ENCODE measurements around the gene TSPYL4. TPM values are rescaled to one million over a fixed set of nuclear protein-coding genes. Genes with fewer than 3 reads are reported as not detected.

The TSPYL4 gene
- total RNA-seq, 1 experiment from 2014 or later: 15.3 TPM

DNA sequence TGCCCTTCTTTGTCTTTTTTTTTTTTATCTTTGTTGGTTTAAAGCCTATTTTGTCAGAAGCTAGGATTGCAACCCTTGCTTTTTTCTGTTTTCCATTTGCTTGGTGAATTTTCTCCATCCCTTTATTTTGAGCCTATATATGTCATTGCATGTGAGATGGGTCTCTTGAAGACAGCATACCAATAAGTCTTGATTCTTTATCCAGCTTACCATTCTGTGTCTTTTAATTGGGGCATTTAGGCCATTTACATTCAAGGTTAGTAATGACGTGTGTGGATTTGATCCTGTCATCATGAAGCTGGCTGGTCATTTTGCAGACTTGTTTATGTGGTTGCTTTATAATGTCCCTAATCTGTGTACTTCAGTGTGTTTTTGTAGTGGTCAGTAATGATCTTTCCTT lies 9.5 kb upstream of the TSPYL4 start:
- Mint-ChIP-seq H3K27ac (no peak overlapping the region), H3K9me3 (peaks cover 22% of the 10 kb centered on the region), H3K36me3 (peaks cover 23% of the 10 kb centered on the region), H3K4me3 (no peak overlapping the region), H3K4me1 (no peaks in the 10 kb centered on the region), H3K27me3 (ENCODE audit: low read depth) (peaks cover 5% of the 10 kb centered on the region; the same call in 1 of the 2 replicates)
- ChIA-PET POLR2A (no interaction called here), CTCF (interaction anchor here (0.8 kb wide), 1 partner anchor 16 kb away, joined by 3 read pairs; no protein-coding TSS in a partner anchor)
- no peak for DNase-seq (ENCODE audit: low spot score)
- no peak for ATAC-seq
- TF ChIP-seq NFATC4 (CRISPR knock-in tag; IDR thresholded peaks at IDR 0.05) (no peak), ATF1 (CRISPR knock-in tag; IDR thresholded peaks at IDR 0.05) (no peak), FOXP1 (CRISPR knock-in tag; IDR thresholded peaks at IDR 0.05; ENCODE audit: borderline replicate concordance) (no peak), CBFB (CRISPR knock-in tag; IDR thresholded peaks at IDR 0.05; ENCODE audit: low read depth) (no peak), TCF7 (CRISPR knock-in tag; IDR thresholded peaks at IDR 0.05; ENCODE audit: low read depth) (no peak), ETV6 (CRISPR knock-in tag; IDR thresholded peaks at IDR 0.05) (no peak), SOX15 (CRISPR knock-in tag; IDR thresholded peaks at IDR 0.05) (no peak), OVOL2 (CRISPR knock-in tag; IDR thresholded peaks at IDR 0.05; ENCODE audit: borderline replicate concordance) (no peak), ZNF232 (CRISPR knock-in tag; IDR thresholded peaks at IDR 0.05) (no peak), NR3C1 (CRISPR knock-in tag; conservative IDR thresholded peaks at IDR 0.05; ENCODE audit: low read depth) (no peak), EMX1 (CRISPR knock-in tag; IDR thresholded peaks at IDR 0.05) (no peak), PREB (CRISPR knock-in tag; IDR thresholded peaks at IDR 0.05; ENCODE audit: borderline replicate concordance) (no peak), ZBTB21 (CRISPR knock-in tag; IDR thresholded peaks at IDR 0.05; ENCODE audit: borderline replicate concordance) (no peak), NFE2L1 (CRISPR knock-in tag; IDR thresholded peaks at IDR 0.05) (no peak), ZNF121 (CRISPR knock-in tag; IDR thresholded peaks at IDR 0.05) (no peak)
- TF ChIP-seq, protein P1, sequence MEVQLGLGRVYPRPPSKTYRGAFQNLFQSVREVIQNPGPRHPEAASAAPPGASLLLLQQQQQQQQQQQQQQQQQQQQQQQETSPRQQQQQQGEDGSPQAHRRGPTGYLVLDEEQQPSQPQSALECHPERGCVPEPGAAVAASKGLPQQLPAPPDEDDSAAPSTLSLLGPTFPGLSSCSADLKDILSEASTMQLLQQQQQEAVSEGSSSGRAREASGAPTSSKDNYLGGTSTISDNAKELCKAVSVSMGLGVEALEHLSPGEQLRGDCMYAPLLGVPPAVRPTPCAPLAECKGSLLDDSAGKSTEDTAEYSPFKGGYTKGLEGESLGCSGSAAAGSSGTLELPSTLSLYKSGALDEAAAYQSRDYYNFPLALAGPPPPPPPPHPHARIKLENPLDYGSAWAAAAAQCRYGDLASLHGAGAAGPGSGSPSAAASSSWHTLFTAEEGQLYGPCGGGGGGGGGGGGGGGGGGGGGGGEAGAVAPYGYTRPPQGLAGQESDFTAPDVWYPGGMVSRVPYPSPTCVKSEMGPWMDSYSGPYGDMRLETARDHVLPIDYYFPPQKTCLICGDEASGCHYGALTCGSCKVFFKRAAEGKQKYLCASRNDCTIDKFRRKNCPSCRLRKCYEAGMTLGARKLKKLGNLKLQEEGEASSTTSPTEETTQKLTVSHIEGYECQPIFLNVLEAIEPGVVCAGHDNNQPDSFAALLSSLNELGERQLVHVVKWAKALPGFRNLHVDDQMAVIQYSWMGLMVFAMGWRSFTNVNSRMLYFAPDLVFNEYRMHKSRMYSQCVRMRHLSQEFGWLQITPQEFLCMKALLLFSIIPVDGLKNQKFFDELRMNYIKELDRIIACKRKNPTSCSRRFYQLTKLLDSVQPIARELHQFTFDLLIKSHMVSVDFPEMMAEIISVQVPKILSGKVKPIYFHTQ (CRISPR knock-in tag; IDR thresholded peaks at IDR 0.05): no peak

DNA sequence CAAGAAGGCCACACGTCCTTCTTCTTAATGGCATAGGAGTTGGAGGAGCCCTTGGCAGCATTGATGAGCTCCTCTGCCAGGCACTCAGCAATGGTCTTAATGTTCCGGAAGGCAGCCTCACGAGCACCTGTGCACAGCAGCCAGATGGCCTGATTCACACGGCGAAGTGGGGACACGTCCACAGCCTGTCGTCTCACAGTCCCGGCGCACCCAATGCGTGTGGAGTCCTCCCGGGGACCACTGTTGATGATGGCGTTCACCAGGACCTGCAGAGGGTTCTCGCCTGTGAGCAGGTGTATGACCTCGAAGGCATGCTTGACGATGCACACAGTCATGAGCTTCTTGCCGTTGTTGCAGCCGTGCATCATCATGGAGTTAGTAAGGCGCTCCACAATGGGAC lies 4.6 kb upstream of the TSPYL4 start:
- Mint-ChIP-seq H3K27ac (no peak overlapping the region), H3K4me1 (no peaks in the 10 kb centered on the region), H3K9me3 (peaks cover 13% of the 10 kb centered on the region), H3K36me3 (peaks cover 12% of the 10 kb centered on the region), H3K27me3 (ENCODE audit: low read depth) (peaks cover 5% of the 10 kb centered on the region; the same call in 1 of the 2 replicates), H3K4me3 (no peak overlapping the region)
- TF ChIP-seq TEAD1 (CRISPR knock-in tag; IDR thresholded peaks at IDR 0.05): no peak
- ATAC-seq (no peak), DNase-seq (ENCODE audit: low spot score) (no peak)
- CTCF ChIA-PET: interaction anchor here (1.2 to 1.8 kb wide), 2 partner anchors 10 to 29 kb away, joined by 5 to 10 read pairs; no protein-coding TSS in a partner anchor
- POLR2A ChIA-PET: no interaction called here

DNA sequence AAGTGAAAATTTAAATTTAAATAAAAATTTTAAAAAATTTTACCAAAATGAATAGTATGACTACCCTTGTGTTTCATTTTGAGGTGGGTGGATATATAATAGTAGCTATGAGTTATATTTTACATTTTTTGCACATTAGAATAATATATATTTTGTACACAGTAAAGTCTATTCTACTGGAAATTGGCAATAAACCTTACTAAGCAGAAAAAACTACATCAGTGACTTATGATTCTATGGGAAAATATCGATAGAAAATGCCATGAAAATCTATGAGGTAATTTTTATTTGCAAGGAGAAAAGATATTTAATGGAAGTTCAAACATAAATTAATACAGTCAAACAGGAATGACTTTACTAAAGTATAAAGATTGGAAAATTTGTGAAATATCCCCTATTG lies 2.8 kb upstream of the TSPYL4 start:
- TF ChIP-seq, protein P2, sequence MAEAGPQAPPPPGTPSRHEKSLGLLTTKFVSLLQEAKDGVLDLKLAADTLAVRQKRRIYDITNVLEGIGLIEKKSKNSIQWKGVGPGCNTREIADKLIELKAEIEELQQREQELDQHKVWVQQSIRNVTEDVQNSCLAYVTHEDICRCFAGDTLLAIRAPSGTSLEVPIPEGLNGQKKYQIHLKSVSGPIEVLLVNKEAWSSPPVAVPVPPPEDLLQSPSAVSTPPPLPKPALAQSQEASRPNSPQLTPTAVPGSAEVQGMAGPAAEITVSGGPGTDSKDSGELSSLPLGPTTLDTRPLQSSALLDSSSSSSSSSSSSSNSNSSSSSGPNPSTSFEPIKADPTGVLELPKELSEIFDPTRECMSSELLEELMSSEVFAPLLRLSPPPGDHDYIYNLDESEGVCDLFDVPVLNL (CRISPR knock-in tag; IDR thresholded peaks at IDR 0.05; ENCODE audit: borderline replicate concordance, low read depth): no peak
- TF ChIP-seq CBFB (CRISPR knock-in tag; IDR thresholded peaks at IDR 0.05; ENCODE audit: low read depth): no peak
- TF ChIP-seq ZNF138 (CRISPR knock-in tag; conservative IDR thresholded peaks at IDR 0.05): no peak
- TF ChIP-seq ZSCAN18 (CRISPR knock-in tag; IDR thresholded peaks at IDR 0.05): no peak
- no peak for TF ChIP-seq PRDM15 (CRISPR knock-in tag; IDR thresholded peaks at IDR 0.05)
- TF ChIP-seq ZNF317 (CRISPR knock-in tag; IDR thresholded peaks at IDR 0.05; ENCODE audit: borderline replicate concordance, low read depth): no peak
- TF ChIP-seq FOXJ3 (CRISPR knock-in tag; IDR thresholded peaks at IDR 0.05; ENCODE audit: borderline replicate concordance): no peak
- no peak overlapping the region for H3K27ac Mint-ChIP-seq
- no peak for DNase-seq (ENCODE audit: low spot score)
- ChIA-PET POLR2A (no interaction called here), CTCF (interaction anchor here (2.1 kb wide), 1 partner anchor 12 kb away, joined by 8 read pairs; no protein-coding TSS in a partner anchor)
- peaks cover 3% of the 10 kb centered on the region; the same call in 1 of the 2 replicates for H3K36me3 Mint-ChIP-seq
- H3K27me3 Mint-ChIP-seq (ENCODE audit: low read depth): no peaks in the 10 kb centered on the region
- no peak for ATAC-seq
- no peak overlapping the region for H3K4me3 Mint-ChIP-seq
- peaks cover 9% of the 10 kb centered on the region; the same call in 1 of the 2 replicates for H3K4me1 Mint-ChIP-seq
- no peaks in the 10 kb centered on the region for H3K9me3 Mint-ChIP-seq
